Smooth muscle cell (in vitro differentiated cells): ENCODE measurements around the gene NRXN3. TPM values are rescaled to one million over a fixed set of nuclear protein-coding genes. Genes with fewer than 3 reads are reported as not detected.
A peak's percentile ranks its signal among the peaks of the same experiment; 100 is the strongest.

ENCODE experiments used
- DNase-seq: peaks from one replicate; lab custom pipeline; 2025; ENCODE audit not compliant: unreplicated experiment; lab: John Stamatoyannopoulos, UW
- H2AFZ ChIP-seq: fragments of 200-600 bp; sonication (generic); 2 replicates; pipeline ENCODE4 v1.6.0; 2016; ENCODE audit warnings: antibody characterized with exemption, low read depth, mild to moderate bottlenecking
- H3F3A ChIP-seq: fragments of 200-600 bp; sonication (generic); 2 replicates; pipeline ENCODE4 v1.6.0; 2017; ENCODE audit warnings: antibody characterized with exemption, low read depth
- H3K27ac ChIP-seq: fragments of 200-600 bp; sonication (generic); 2 replicates; pipeline ENCODE4 v1.5.1; 2016; ENCODE audit warnings: low read depth, mild to moderate bottlenecking
- H3K27me3 ChIP-seq: fragments of 200-600 bp; sonication (generic); 2 replicates; pipeline ENCODE4 v1.6.1; 2016; ENCODE audit warnings: low read depth, mild to moderate bottlenecking
- H3K36me3 ChIP-seq: fragments of 200-600 bp; sonication (generic); 2 replicates; pipeline ENCODE4 v1.5.1; 2016; ENCODE audit warnings: low read depth
- H3K4me1 ChIP-seq: fragments of 200-600 bp; sonication (generic); 2 replicates; pipeline ENCODE4 v1.5.1; 2016; ENCODE audit warnings: low read depth
- H3K4me2 ChIP-seq: fragments of 200-600 bp; sonication (generic); 2 replicates; pipeline ENCODE4 v1.6.0; 2016; ENCODE audit warnings: mild to moderate bottlenecking
- H3K4me3 ChIP-seq: fragments of 200-600 bp; sonication (generic); 2 replicates; pipeline ENCODE4 v1.5.1; 2016; ENCODE audit warnings: mild to moderate bottlenecking
- H3K79me2 ChIP-seq: fragments of 200-600 bp; sonication (generic); 2 replicates; pipeline ENCODE4 v1.6.0; 2016; ENCODE audit warnings: low read depth, mild to moderate bottlenecking
- H3K9ac ChIP-seq: fragments of 200-600 bp; sonication (generic); 2 replicates; pipeline ENCODE4 v1.6.0; 2016; ENCODE audit warnings: low read depth
- H3K9me3 ChIP-seq: fragments of 200-600 bp; sonication (generic); replicated peaks from 2 replicates; pipeline ENCODE4 v1.5.1; 2016; ENCODE audit warnings: low read depth
- H4K20me1 ChIP-seq: fragments of 200-600 bp; sonication (generic); 2 replicates; pipeline ENCODE4 v1.6.0; 2016; ENCODE audit warnings: low read depth
- WGBS: methylation state at CpG from one replicate; pipeline ENCODE4 v1.1.7; 2016; ENCODE audit warnings: low lambda C conversion rate; 5-methylcytosine and 5-hydroxymethylcytosine counted together
- polyA plus RNA-seq: library from polyadenylated mRNA; unstranded; fragments of >200 nt; fragmentation: Nextera tagmentation; extraction: Ambion mirVana; gene quantifications from 2 replicates; pipeline ENCODE4 v1.2.1, GENCODE V29; 2016
- total RNA-seq: library from RNA; depleted of rRNA; stranded (reverse); fragments of >200 nt; gene quantifications from 2 replicates; pipeline ENCODE4 v1.2.3, GENCODE V29; 2014
- TF ChIP-seq, protein P1 (sequence below): fragments of 200-600 bp; sonication (generic); IDR thresholded peaks from 2 replicates; pipeline ENCODE4 v1.5.1; 2017; ENCODE audit warnings: borderline replicate concordance, mild to moderate bottlenecking, antibody characterized with exemption; ENCODE audit not compliant: insufficient read depth, poor library complexity, severe bottlenecking

The NRXN3 gene
- total and polyA plus RNA-seq, 2 experiments from 2014 or later, result 1.2 to 7.0 TPM

DNA sequence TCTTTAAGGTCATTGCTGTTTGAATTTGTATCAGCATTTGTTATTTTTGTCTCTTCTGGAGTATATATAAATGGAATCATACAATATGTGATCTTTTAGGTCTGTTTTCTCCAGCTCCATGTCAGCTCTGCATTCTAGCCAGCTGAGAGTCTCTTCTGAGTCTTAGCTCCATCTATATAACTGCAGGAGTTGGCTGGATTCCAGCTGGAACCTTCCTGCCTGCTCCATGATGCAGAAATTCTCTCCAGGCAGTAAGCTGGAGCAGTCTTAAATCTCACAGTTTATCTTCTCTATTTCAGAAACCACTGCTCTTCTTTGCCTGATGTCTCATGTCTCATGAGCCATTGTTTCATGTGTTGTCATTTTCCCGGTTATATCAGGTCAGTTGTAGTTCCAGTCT is 827.6 kb downstream of the NRXN3 start:
- H3K79me2 ChIP-seq, result no peaks in the 10 kb centered on the region
- no peaks in the 10 kb centered on the region for H3K4me1 ChIP-seq
- no peak overlapping the region for H3K27ac ChIP-seq
- H3F3A ChIP-seq, result no peaks in the 10 kb centered on the region
- H2AFZ ChIP-seq, result no peak overlapping the region
- TF ChIP-seq, protein P1, sequence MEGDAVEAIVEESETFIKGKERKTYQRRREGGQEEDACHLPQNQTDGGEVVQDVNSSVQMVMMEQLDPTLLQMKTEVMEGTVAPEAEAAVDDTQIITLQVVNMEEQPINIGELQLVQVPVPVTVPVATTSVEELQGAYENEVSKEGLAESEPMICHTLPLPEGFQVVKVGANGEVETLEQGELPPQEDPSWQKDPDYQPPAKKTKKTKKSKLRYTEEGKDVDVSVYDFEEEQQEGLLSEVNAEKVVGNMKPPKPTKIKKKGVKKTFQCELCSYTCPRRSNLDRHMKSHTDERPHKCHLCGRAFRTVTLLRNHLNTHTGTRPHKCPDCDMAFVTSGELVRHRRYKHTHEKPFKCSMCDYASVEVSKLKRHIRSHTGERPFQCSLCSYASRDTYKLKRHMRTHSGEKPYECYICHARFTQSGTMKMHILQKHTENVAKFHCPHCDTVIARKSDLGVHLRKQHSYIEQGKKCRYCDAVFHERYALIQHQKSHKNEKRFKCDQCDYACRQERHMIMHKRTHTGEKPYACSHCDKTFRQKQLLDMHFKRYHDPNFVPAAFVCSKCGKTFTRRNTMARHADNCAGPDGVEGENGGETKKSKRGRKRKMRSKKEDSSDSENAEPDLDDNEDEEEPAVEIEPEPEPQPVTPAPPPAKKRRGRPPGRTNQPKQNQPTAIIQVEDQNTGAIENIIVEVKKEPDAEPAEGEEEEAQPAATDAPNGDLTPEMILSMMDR, result no peak
- H3K27me3 ChIP-seq, result peaks cover 4% of the 10 kb centered on the region
- no peaks in the 10 kb centered on the region for H3K9me3 ChIP-seq
- no peaks in the 10 kb centered on the region for H4K20me1 ChIP-seq
- no peaks in the 10 kb centered on the region for H3K36me3 ChIP-seq
- DNase-seq, result no peak
- 94% methylated on average over 1 of the region's 1 CpG for WGBS
- no peak overlapping the region for H3K9ac ChIP-seq
- no peak overlapping the region for H3K4me2 ChIP-seq
- no peak overlapping the region for H3K4me3 ChIP-seq

DNA sequence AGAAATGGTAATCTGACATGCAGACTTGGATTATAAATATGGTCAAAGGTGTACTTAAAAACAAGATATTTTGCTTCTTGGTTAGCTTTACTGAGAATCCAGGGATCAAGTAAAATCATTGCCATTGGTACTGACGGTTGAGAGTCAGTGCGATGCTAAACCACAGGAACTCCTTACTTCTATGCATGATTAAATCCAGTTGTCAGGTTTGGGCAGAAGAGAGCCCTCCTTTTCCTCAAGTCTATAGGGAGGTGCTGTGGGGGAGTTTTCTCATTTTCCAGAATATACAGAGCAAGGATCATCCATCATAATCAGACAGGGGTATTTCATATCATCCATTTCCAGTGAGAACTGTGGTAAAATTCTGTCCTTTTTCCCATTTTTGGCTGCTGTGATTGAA is 839.1 kb downstream of the NRXN3 start:
- H3K4me1 ChIP-seq, result peaks cover 4% of the 10 kb centered on the region
- no peak overlapping the region for H3K9ac ChIP-seq
- no peaks in the 10 kb centered on the region for H3K36me3 ChIP-seq
- H3K79me2 ChIP-seq, result no peaks in the 10 kb centered on the region
- TF ChIP-seq, protein P1, result no peak
- no peak overlapping the region for H2AFZ ChIP-seq
- no peak overlapping the region for H3K27ac ChIP-seq
- WGBS, result 87% methylated on average over 2 of the region's 2 CpGs
- no peaks in the 10 kb centered on the region for H4K20me1 ChIP-seq
- no peak for DNase-seq
- H3F3A ChIP-seq, result no peaks in the 10 kb centered on the region
- no peaks in the 10 kb centered on the region for H3K9me3 ChIP-seq
- H3K27me3 ChIP-seq, result peaks cover 6% of the 10 kb centered on the region
- H3K4me2 ChIP-seq, result no peak overlapping the region
- no peak overlapping the region for H3K4me3 ChIP-seq

DNA sequence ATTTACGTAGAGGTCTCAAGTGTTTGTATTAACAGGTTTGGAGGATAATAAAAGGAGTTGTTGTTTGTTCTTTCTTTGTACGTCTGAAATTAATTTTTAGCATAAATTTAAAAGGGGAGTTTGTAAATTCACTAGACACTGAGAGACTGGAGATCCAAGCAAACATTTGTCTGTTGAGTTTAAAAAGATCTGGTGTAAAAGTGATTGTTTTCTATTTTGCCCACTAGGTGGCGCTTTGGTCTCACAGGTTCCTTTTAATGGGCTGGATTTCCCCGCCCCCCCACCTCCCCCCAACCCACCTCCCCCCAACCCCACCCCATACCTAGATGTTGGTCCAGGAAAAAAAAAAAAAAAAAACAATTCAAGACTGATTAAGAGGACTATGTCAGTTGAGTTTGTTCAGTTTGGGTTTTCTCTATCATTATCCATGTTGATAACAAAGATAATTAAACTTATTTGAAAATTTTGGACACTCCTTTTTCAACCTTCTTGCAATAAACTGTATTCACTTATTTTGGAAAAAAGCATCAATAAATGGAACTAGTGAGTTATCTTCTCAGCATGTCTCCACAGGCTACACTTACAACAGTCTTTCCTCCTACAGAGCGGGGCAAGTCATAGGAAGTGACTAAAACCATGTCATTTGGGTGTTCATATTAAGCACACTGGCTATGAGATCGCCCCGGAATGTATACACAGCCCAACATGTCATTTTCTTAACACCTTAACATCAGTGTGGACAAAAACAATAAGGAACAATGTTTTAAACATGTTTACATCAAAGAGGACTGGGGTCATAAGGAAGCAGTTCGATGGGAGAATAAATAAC is 841.1 kb downstream of the NRXN3 start:
- Histone ChIP-seq H3K4me1 (peaks cover 4% of the 10 kb centered on the region), H3K36me3 (no peaks in the 10 kb centered on the region), H3K4me3 (no peak overlapping the region), H3K4me2 (peak overlapping the region; percentile 6), H3K27ac (peak overlapping the region; percentile 21), H4K20me1 (no peaks in the 10 kb centered on the region), H3K9ac (no peak overlapping the region), H3F3A (no peaks in the 10 kb centered on the region), H2AFZ (peak overlapping the region; percentile 6), H3K79me2 (no peaks in the 10 kb centered on the region), H3K9me3 (no peaks in the 10 kb centered on the region), H3K27me3 (no peaks in the 10 kb centered on the region)
- no peak for DNase-seq
- 38% methylated on average over 8 of the region's 8 CpGs for WGBS
- TF ChIP-seq, protein P1, result peak; percentile 67

DNA sequence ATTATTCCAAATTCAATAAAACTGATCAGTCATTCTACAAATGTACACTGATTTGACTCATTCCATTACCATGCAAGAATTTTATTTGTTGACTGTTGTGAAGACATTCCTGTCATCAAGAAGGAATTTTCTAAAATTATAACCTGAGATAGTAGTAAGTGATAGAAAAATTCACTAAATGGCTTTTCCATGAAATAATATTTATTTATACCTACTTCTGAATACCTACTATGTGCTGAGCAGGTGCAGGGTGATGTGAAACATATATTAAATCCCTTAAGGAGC is 841.7 kb downstream of the NRXN3 start:
- no peak overlapping the region for H3K9ac ChIP-seq
- H3K79me2 ChIP-seq, result no peaks in the 10 kb centered on the region
- TF ChIP-seq, protein P1, result no peak
- peak overlapping the region; percentile 21 for H3K27ac ChIP-seq
- no peaks in the 10 kb centered on the region for H3K36me3 ChIP-seq
- no peak overlapping the region for H3K4me3 ChIP-seq
- H3K4me2 ChIP-seq, result peak overlapping the region; percentile 6
- peaks cover 4% of the 10 kb centered on the region for H3K4me1 ChIP-seq
- H3K27me3 ChIP-seq, result no peaks in the 10 kb centered on the region
- H3F3A ChIP-seq, result no peaks in the 10 kb centered on the region
- no peak for DNase-seq
- no peaks in the 10 kb centered on the region for H4K20me1 ChIP-seq
- no peaks in the 10 kb centered on the region for H3K9me3 ChIP-seq
- H2AFZ ChIP-seq, result peak overlapping the region; percentile 6
